PC-3 (cell line): Measurements from ENCODE around the gene RAG2.

Experiments
- CTCF ChIP-seq: fragments of 300-600 bp; sonication (generic); conservative IDR thresholded peaks from 2 replicates; pipeline ENCODE4 v1.5.1; 2017; ENCODE audit warnings: antibody characterized with exemption, low read depth, mild to moderate bottlenecking, low read length
- EZH2phosphoT487 ChIP-seq: fragments of 300-600 bp; sonication (generic); IDR thresholded peaks from 2 replicates; pipeline ENCODE4 v1.6.1; 2018; ENCODE audit warnings: mild to moderate bottlenecking, antibody characterized with exemption, low read length, borderline replicate concordance

GRCh38 chr11:36566407-36567053 is 31.5 kb downstream of the RAG2 start:
- TF ChIP-seq CTCF (no peak), EZH2phosphoT487 (no peak)
